Smooth muscle cell (in vitro differentiated cells): ENCODE measurements around the gene PTCH1. TPM values are rescaled to one million over a fixed set of nuclear protein-coding genes. Genes with fewer than 3 reads are reported as not detected.

ENCODE experiments used
- DNase-seq: peaks from one replicate; lab custom pipeline; 2025; ENCODE audit not compliant: unreplicated experiment; lab: John Stamatoyannopoulos, UW
- H2AFZ ChIP-seq: fragments of 200-600 bp; sonication (generic); 2 replicates; pipeline ENCODE4 v1.6.0; 2016; ENCODE audit warnings: antibody characterized with exemption, low read depth, mild to moderate bottlenecking
- H3F3A ChIP-seq: fragments of 200-600 bp; sonication (generic); 2 replicates; pipeline ENCODE4 v1.6.0; 2017; ENCODE audit warnings: antibody characterized with exemption, low read depth
- H3K27ac ChIP-seq: fragments of 200-600 bp; sonication (generic); 2 replicates; pipeline ENCODE4 v1.5.1; 2016; ENCODE audit warnings: low read depth, mild to moderate bottlenecking
- H3K27me3 ChIP-seq: fragments of 200-600 bp; sonication (generic); 2 replicates; pipeline ENCODE4 v1.6.1; 2016; ENCODE audit warnings: low read depth, mild to moderate bottlenecking
- H3K36me3 ChIP-seq: fragments of 200-600 bp; sonication (generic); 2 replicates; pipeline ENCODE4 v1.5.1; 2016; ENCODE audit warnings: low read depth
- H3K4me1 ChIP-seq: fragments of 200-600 bp; sonication (generic); 2 replicates; pipeline ENCODE4 v1.5.1; 2016; ENCODE audit warnings: low read depth
- H3K4me2 ChIP-seq: fragments of 200-600 bp; sonication (generic); 2 replicates; pipeline ENCODE4 v1.6.0; 2016; ENCODE audit warnings: mild to moderate bottlenecking
- H3K4me3 ChIP-seq: fragments of 200-600 bp; sonication (generic); 2 replicates; pipeline ENCODE4 v1.5.1; 2016; ENCODE audit warnings: mild to moderate bottlenecking
- H3K79me2 ChIP-seq: fragments of 200-600 bp; sonication (generic); 2 replicates; pipeline ENCODE4 v1.6.0; 2016; ENCODE audit warnings: low read depth, mild to moderate bottlenecking
- H3K9ac ChIP-seq: fragments of 200-600 bp; sonication (generic); 2 replicates; pipeline ENCODE4 v1.6.0; 2016; ENCODE audit warnings: low read depth
- H3K9me3 ChIP-seq: fragments of 200-600 bp; sonication (generic); replicated peaks from 2 replicates; pipeline ENCODE4 v1.5.1; 2016; ENCODE audit warnings: low read depth
- H4K20me1 ChIP-seq: fragments of 200-600 bp; sonication (generic); 2 replicates; pipeline ENCODE4 v1.6.0; 2016; ENCODE audit warnings: low read depth
- CTCF ChIP-seq: fragments of 200-600 bp; sonication (generic); IDR thresholded peaks from 2 replicates; pipeline ENCODE4 v1.5.1; 2017; ENCODE audit warnings: borderline replicate concordance, mild to moderate bottlenecking, antibody characterized with exemption; ENCODE audit not compliant: insufficient read depth, poor library complexity, severe bottlenecking
- WGBS: methylation state at CpG from one replicate; pipeline ENCODE4 v1.1.7; 2016; ENCODE audit warnings: low lambda C conversion rate; 5-methylcytosine and 5-hydroxymethylcytosine counted together
- polyA plus RNA-seq: library from polyadenylated mRNA; unstranded; fragments of >200 nt; fragmentation: Nextera tagmentation; extraction: Ambion mirVana; gene quantifications from 2 replicates; pipeline ENCODE4 v1.2.1, GENCODE V29; 2016
- total RNA-seq: library from RNA; depleted of rRNA; stranded (reverse); fragments of >200 nt; gene quantifications from 2 replicates; pipeline ENCODE4 v1.2.3, GENCODE V29; 2014

Gene PTCH1
- total and polyA plus RNA-seq, 2 experiments from 2014 or later: 5.8 to 6.3 TPM

DNA sequence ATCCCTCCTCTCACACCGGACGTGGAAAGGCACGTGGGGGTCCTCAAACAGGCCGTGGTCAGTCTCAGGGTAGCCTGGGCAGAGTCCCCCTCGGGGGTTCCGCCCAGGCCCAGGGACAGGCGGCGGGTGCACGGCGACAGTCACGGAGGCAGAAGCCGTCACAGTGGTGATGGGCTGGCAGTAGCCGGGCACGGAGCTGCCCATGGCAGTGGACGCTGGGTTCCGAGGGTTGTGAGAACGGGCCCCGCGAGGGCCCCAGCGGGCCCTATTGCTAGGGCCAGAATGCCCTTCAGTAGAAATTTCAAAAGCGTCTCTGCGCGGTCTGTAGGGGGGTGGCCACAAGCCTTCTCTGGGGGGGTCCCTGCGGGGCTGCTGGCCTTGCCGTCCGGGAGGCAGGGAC is 69.8 kb downstream of the PTCH1 start:
- no peaks in the 10 kb centered on the region for H3K9me3 ChIP-seq
- no peaks in the 10 kb centered on the region for H3F3A ChIP-seq
- no peaks in the 10 kb centered on the region for H3K27me3 ChIP-seq
- no peak overlapping the region for H3K9ac ChIP-seq
- H3K4me1 ChIP-seq: peaks cover 31% of the 10 kb centered on the region
- H4K20me1 ChIP-seq: no peaks in the 10 kb centered on the region
- no peak for TF ChIP-seq CTCF
- no peaks in the 10 kb centered on the region for H3K36me3 ChIP-seq
- H3K79me2 ChIP-seq: no peaks in the 10 kb centered on the region
- WGBS: 98% methylated on average over 26 of the region's 26 CpGs
- no peak overlapping the region for H2AFZ ChIP-seq
- H3K4me3 ChIP-seq: no peak overlapping the region
- H3K4me2 ChIP-seq: no peak overlapping the region
- no peak for DNase-seq
- no peak overlapping the region for H3K27ac ChIP-seq

GRCh38 chr9:95446259-95446658 is 70.5 kb downstream of the PTCH1 start:
- peaks cover 24% of the 10 kb centered on the region for H3K4me1 ChIP-seq
- H3F3A ChIP-seq: no peaks in the 10 kb centered on the region
- H3K36me3 ChIP-seq: no peaks in the 10 kb centered on the region
- H2AFZ ChIP-seq: no peak overlapping the region
- no peak overlapping the region for H3K9ac ChIP-seq
- no peaks in the 10 kb centered on the region for H4K20me1 ChIP-seq
- H3K27ac ChIP-seq: no peak overlapping the region
- no peak for DNase-seq
- H3K79me2 ChIP-seq: no peaks in the 10 kb centered on the region
- H3K9me3 ChIP-seq: no peaks in the 10 kb centered on the region
- no peaks in the 10 kb centered on the region for H3K27me3 ChIP-seq
- WGBS: 100% methylated on average over 5 of the region's 5 CpGs
- no peak overlapping the region for H3K4me2 ChIP-seq
- TF ChIP-seq CTCF: no peak
- no peak overlapping the region for H3K4me3 ChIP-seq

GRCh38 chr9:95444160-95444559 is 72.6 kb downstream of the PTCH1 start:
- no peaks in the 10 kb centered on the region for H4K20me1 ChIP-seq
- no peak overlapping the region for H3K4me3 ChIP-seq
- H3K27ac ChIP-seq: no peak overlapping the region
- TF ChIP-seq CTCF: no peak
- no peaks in the 10 kb centered on the region for H3K79me2 ChIP-seq
- H3F3A ChIP-seq: no peaks in the 10 kb centered on the region
- H2AFZ ChIP-seq: no peak overlapping the region
- no peaks in the 10 kb centered on the region for H3K9me3 ChIP-seq
- no peak for DNase-seq
- peaks cover 8% of the 10 kb centered on the region for H3K4me1 ChIP-seq
- H3K27me3 ChIP-seq: no peaks in the 10 kb centered on the region
- WGBS: 92% methylated on average over 15 of the region's 15 CpGs
- H3K4me2 ChIP-seq: no peak overlapping the region
- H3K9ac ChIP-seq: no peak overlapping the region
- no peaks in the 10 kb centered on the region for H3K36me3 ChIP-seq

DNA sequence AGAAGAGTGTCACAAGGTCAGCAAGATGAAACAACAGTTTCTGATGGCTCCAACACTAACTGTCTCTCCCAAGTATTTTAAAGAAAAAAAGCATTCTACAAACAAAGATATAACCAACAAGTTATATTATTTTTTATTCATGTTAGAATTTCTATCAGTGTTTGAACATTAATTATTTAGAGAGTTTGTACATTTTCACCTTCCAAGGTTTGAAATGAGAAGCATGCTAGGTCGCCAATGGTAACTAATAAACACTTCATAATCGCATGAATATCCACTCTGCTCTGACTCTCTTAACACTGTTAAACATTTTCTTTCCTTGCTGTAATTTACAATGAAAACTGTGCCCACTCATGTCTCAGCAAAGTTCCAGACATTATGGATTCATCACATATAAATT is 73.5 kb downstream of the PTCH1 start:
- Histone ChIP-seq H3K9me3 (no peaks in the 10 kb centered on the region), H3K36me3 (no peaks in the 10 kb centered on the region), H4K20me1 (no peaks in the 10 kb centered on the region), H3K9ac (no peak overlapping the region), H3K4me1 (peaks cover 7% of the 10 kb centered on the region), H3K27me3 (no peaks in the 10 kb centered on the region), H3F3A (no peaks in the 10 kb centered on the region), H3K4me2 (no peak overlapping the region), H3K79me2 (no peaks in the 10 kb centered on the region), H2AFZ (no peak overlapping the region), H3K27ac (no peak overlapping the region), H3K4me3 (no peak overlapping the region)
- no peak for TF ChIP-seq CTCF
- no peak for DNase-seq
- 93% methylated on average over 2 of the region's 2 CpGs for WGBS
